Kidney epithelial cell (primary cell): ENCODE data around the gene AIMP1. TPM values are rescaled to one million over a fixed set of nuclear protein-coding genes. Genes with fewer than 3 reads are reported as not detected.

Source experiments
- DNase-seq: peaks from one replicate; pipeline ENCODE4 v3.0.0-alpha.2; 2010; ENCODE audit warnings: low read depth
- H3K27me3 ChIP-seq: 2 replicates; pipeline ENCODE4 v1.6.0; 2011; ENCODE audit warnings: low read length; ENCODE audit not compliant: control insufficient read depth, insufficient read depth
- H3K36me3 ChIP-seq: 2 replicates; pipeline ENCODE4 v1.5.1; 2011; ENCODE audit warnings: low read length; ENCODE audit not compliant: control insufficient read depth, insufficient read depth
- H3K4me3 ChIP-seq: 2 replicates; pipeline ENCODE4 v1.5.1; 2011; ENCODE audit warnings: low read depth, mild to moderate bottlenecking, control low read depth, low read length
- total RNA-seq: library from RNA; depleted of rRNA; stranded (reverse); fragments of >200 nt; gene quantifications from 2 replicates; pipeline ENCODE4 v1.2.3, GENCODE V29; 2015
- TF ChIP-seq, protein P1 (sequence below): IDR thresholded peaks from 2 replicates; pipeline ENCODE4 v1.5.1; 2011; ENCODE audit warnings: mild to moderate bottlenecking, moderate library complexity, low read length, control low read depth, inconsistent platforms; ENCODE audit not compliant: insufficient read depth, poor library complexity, severe bottlenecking

Gene AIMP1
- total RNA-seq, 1 donor from 2014 or later = 32.7 TPM

GRCh38 chr4:106337916-106338315 is 21.6 kb downstream of the AIMP1 start:
- TF ChIP-seq, protein P1, sequence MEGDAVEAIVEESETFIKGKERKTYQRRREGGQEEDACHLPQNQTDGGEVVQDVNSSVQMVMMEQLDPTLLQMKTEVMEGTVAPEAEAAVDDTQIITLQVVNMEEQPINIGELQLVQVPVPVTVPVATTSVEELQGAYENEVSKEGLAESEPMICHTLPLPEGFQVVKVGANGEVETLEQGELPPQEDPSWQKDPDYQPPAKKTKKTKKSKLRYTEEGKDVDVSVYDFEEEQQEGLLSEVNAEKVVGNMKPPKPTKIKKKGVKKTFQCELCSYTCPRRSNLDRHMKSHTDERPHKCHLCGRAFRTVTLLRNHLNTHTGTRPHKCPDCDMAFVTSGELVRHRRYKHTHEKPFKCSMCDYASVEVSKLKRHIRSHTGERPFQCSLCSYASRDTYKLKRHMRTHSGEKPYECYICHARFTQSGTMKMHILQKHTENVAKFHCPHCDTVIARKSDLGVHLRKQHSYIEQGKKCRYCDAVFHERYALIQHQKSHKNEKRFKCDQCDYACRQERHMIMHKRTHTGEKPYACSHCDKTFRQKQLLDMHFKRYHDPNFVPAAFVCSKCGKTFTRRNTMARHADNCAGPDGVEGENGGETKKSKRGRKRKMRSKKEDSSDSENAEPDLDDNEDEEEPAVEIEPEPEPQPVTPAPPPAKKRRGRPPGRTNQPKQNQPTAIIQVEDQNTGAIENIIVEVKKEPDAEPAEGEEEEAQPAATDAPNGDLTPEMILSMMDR = no peak
- no peak overlapping the region for H3K4me3 ChIP-seq

GRCh38 chr4:106338671-106339070 is 22.3 kb downstream of the AIMP1 start:
- TF ChIP-seq, protein P1 = no peak
- Histone ChIP-seq H3K4me3 (no peak overlapping the region), H3K27me3 (no peaks in the 10 kb centered on the region), H3K36me3 (no peaks in the 10 kb centered on the region)
- DNase-seq = no peak

More at GRCh38 chr4:106337916-106338315, 21.6 kb downstream of the AIMP1 start:
- no peaks in the 10 kb centered on the region for H3K27me3 ChIP-seq
- no peaks in the 10 kb centered on the region for H3K36me3 ChIP-seq
- no peak for DNase-seq

DNA sequence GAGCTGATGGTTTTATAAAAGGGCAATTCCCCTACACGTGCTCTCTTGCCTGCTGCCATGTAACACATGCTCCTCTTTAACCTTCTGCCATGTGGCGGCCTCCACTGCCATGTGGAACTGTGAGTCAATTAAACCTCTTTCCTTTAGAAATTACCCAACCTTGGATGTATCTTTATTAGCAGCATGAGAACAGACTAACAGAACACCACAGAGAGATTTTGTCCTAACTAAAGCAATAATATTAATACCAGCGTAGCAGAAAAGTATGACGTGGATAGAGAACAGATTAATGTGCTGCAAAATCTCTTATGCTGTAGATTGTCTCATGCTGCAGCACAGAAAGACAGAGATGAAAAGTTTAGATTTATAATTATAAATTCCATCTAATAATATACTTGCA is 23.1 kb downstream of the AIMP1 start:
- H3K27me3 ChIP-seq = no peaks in the 10 kb centered on the region
- TF ChIP-seq, protein P1 = no peak
- DNase-seq = no peak
- no peak overlapping the region for H3K4me3 ChIP-seq
- H3K36me3 ChIP-seq = no peaks in the 10 kb centered on the region

DNA sequence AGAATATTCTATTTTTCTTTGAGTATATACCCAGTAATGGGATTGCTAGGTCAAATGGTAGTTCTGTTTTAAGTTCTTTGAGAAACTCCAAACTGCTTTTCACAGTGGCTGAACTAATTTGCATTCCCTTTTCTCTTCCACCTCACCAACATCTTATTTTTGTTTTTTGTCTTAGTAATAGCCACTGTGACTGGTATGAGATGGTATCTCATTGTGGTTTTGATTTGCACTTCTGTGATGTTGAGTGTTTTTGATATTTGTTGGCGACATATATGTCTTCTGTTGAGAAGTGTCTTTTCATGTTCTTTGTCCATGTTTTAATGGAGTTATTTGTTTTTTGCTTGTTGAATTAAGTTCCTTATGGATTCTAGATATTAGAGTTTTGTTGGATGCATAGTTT is 24.4 kb downstream of the AIMP1 start:
- TF ChIP-seq, protein P1 = no peak
- DNase-seq = no peak
- Histone ChIP-seq H3K27me3 (no peaks in the 10 kb centered on the region), H3K36me3 (no peaks in the 10 kb centered on the region), H3K4me3 (no peak overlapping the region)

- TF ChIP-seq, protein P1 = no peak
- no peak for DNase-seq
- Histone ChIP-seq H3K4me3 (no peak overlapping the region), H3K36me3 (no peaks in the 10 kb centered on the region), H3K27me3 (no peaks in the 10 kb centered on the region)
Observed at GRCh38 chr4:106343865-106344646, 27.7 kb downstream of the AIMP1 start.

DNA sequence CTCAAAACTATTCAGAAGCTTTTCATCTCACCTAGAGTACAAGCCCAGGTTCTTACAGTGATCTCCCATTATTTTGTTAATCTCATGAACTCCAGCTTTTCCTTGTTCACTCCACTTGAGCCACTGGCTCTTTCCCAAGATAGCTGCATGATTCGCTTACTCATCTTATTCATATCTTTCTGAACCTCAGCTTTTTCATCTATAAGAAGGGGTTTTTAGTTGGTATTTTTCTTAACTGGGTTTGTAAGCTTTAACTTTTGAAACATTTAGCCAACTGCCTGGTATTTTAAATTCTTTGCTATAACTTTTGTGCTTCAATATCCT is 28.3 kb downstream of the AIMP1 start:
- TF ChIP-seq, protein P1 = no peak

More for the DNA sequence above, 28.3 kb downstream of the AIMP1 start:
- Histone ChIP-seq H3K36me3 (no peaks in the 10 kb centered on the region), H3K4me3 (no peak overlapping the region), H3K27me3 (no peaks in the 10 kb centered on the region)
- no peak for DNase-seq
